ENCODE results near the gene NR3C2.
"Not testable (repeated sequence)": the region's sequence is repeated elsewhere in the genome, so short reads cannot be mapped to it uniquely, and the experiment has no call there.

NR3C2 gene

DNA sequence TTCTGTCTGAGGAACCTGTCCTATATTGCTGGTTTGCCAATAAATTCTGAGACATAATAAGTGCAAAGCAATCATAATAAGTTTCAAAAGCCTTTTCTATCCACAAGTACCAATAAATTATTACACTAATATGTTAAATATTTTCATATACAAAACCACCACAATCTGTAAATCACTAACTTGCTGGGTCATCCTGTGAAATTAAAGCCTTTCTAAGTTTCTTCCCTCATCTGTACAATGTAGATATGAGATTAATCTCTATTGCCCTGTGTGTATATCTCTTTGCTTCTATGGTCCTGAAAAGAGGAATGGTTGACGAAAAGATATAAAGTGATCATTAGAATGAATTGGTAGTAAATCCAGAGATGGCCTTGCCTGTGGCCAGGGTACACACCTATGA lies 231.6 kb downstream of the NR3C2 start:
- DNase-seq = no peak

DNA sequence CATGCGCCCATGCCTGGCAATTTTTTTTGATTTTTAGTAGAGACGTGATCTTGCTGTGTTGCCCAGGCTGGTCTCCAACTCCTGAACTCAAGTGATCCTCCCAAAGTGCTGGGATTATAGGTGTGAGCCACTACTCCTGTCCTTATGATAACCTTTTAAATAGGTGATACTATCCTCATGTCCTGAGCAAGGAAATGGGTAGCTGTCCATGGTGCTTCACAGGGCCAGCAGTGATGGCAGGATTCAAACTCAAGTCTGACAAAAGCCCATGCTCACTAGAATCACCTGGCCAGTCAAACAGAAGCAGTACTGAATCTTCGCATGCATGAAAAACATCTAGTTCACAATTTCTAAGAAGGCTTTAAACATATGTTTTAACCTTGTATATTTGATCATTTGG lies 235.1 kb downstream of the NR3C2 start:
- DNase-seq = no peak

DNA sequence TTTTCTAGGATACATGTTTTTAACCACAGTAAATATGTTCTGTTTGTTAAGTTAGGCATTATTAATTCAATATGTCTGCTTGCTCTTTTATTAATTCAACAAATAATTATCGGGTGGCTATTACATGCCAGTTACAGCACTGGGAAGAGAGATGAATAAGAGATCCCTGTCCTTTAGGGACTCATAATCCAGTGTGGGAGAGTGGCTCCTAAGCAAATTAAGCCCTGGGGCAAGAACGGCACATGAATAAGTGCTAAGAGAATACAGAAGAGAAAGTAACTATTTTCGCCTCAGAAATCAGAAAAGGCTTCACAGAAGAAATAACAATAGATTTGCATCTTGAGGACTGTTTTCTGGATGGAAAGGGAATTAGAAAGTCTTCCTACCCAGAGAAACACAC lies 236.7 kb downstream of the NR3C2 start:
- DNase-seq = no peak

DNA sequence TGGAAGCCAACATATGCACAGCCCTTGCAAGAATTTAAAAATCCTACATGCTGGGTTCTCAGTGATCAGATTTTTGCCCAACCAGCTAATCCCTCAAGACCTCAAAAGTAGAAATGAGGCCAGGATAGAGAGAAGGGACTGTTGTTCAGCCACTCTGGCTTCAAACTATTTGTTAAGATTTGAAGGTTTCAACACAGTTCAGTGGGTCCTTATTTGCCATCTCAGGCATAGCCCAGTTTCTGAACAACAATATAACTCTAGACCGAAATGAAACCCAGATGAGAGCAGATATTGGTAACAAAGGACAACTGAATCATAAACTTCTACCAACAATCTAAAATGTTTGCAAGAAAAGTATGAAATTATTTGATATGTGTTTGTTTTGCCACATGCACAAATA lies 237.3 kb downstream of the NR3C2 start:
- no peak for DNase-seq

DNA sequence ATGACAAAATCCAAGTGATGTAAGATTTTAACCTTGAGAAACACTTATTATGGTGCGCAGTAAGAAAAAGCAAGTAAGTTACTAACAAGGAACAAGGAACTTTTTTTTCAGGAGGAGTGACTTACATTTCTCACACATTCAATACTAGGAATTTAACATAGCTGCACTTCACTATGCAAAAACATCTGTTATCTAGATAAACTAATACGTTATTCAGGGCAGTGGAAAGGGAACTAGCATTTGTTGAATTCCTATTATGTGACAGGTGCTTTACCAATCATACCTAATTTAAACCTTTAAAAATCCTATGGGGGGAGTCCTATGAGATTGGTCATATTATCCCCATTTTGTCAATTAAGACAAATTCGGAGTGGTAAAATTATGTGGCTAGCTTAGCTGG lies 238.0 kb downstream of the NR3C2 start:
- no peak for DNase-seq

DNA sequence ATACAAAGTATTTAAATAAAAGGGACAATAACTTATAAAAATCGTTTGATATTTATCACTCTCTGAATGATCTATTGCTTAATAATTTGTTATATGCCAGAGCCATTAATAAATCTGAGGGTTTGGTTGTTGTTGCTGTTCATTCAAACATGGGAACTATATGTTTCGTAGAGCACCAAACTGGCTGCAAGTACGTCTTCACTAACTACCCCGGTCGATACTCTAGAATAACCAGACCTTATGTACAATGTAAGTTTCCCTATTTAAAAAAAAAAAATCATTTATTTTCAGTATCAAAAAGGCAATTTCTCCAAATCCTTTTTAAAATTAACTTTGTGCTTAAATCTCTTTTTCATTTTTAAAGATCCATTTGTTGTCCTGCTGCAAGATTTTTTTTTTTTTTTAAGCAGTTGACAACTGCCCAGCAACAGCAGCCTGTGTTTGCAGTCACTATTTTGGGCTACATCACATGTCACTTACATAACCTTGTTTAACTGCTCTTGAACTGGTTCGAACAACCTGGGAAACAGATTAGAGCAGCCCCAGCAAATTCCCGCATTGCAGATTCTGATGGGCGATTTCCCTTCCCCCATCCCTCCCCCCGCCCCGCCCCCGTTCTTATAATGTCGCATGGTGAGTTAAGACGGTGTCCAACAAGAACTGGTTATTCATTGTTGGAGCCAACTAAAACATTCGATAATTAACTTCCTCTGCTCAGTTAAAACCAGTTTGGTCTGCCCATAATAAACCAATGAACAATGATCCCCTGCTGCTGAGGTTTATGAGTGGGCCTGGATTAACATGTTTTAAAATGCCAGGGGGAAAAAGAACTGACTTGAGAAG lies 238.9 kb downstream of the NR3C2 start:
- DNase-seq = no peak

DNA sequence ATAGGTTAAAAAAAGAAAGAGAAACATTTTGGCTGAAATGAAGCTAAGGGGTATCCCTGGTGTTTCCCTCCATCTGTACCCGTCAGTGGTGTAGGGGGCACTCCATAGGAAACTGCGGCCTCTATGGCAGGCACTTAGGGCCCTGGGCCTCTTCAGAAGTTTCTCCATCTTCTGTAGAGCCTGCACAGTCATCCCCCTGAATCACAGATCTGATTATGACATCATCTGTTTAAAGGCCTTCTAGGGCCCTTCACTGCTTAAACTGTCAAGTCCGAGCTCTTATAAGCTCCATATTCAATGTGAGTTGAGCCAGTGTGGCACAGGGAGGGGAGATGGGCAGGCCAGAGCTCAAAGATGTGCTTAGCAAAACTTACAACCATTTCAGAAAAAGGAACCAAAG lies 241.3 kb downstream of the NR3C2 start:
- no peak for DNase-seq

DNA sequence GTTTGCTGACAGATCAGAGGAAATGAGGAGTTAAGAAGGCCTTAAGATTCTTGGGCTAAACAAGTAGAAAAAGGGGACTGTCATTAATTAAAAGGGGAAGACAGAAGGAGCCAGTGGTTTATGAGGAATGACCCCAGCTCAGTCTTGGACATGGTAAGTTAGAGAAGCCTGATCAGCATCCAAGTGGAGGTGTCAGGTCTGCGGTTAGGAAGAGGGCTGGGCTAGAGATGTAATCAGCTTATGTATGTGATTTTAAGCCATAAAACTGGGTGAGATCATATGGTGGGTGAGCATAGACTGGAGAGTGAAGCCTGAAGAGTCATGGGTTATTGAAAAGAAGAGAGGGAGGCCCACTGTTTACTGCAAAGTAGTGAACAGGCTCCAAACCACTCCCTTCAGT lies 246.1 kb downstream of the NR3C2 start:
- DNase-seq = no peak

DNA sequence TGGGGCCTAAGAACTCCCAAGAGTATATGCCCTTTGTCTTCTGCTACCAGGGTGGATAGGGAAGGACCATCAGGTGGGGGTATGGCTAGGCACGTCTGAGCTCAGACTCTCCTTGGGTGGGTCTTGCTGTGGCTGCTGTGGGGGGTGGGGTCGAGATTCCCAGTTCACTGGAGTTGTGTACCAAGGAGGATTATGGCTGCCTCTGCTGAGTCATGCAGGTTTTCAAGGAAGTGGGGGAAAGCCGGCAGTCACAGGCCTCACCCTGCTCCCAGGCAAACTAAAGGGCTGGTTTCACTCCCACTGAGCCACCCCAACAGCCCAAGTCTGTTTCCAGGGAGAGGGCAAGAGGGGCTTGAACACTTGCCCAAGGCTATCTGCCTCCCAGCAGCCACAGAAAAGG lies 249.7 kb downstream of the NR3C2 start:
- DNase-seq = no peak

DNA sequence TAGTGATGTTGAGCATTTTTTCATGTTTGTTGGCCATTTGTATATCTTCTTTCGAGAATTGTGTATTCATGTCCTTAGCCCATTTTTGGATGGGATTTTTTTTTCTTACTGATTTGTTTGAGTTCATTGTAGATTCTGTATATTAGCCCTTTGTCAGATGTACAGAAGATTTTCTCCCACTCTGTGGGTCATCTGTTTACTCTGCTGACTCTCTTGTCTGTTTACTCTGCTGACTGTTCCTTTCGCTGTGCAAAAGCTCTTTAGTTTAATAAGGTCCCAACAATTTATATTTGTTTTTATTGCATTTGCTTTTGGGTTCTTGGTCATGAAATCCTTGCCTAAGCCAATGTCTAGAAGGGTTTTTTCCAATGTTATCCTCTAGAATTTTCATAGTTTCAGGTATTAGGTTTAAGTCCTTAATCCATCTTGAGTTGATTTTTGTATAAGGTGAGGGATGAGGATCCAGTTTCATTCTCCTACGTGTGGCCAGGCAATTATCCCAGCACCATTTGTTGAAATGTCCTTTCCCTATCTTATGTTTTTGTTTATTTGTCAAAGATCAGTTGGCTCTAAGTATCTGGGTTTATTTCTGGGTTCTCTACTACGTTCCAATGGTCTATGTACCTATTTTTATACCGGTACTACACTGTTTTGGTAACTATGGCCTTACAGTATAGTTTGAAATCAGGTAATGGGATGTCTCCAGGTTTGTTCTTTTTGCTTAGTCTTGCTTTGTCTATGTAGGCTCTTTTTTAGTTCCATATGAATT lies 254.6 kb downstream of the NR3C2 start:
- DNase-seq = not testable (repeated sequence)

DNA sequence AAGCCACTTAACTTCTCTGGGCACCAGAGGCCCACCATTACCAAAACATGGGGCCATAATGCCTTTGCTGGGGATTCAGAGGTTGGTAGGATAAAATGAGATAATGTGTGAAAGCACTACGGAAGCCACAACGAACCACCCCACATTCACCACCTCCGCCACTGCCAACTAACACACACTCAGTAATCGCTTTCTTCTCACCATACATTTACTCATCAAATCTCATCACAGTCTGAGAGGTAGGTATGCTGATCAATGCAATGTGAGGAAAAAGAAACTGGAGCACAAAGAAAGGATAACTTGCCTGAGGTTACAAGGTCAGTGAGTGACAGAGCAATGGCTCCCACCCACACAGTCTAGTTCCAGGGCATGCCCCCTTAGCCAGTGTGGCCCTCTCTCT lies 257.3 kb downstream of the NR3C2 start:
- DNase-seq = no peak

DNA sequence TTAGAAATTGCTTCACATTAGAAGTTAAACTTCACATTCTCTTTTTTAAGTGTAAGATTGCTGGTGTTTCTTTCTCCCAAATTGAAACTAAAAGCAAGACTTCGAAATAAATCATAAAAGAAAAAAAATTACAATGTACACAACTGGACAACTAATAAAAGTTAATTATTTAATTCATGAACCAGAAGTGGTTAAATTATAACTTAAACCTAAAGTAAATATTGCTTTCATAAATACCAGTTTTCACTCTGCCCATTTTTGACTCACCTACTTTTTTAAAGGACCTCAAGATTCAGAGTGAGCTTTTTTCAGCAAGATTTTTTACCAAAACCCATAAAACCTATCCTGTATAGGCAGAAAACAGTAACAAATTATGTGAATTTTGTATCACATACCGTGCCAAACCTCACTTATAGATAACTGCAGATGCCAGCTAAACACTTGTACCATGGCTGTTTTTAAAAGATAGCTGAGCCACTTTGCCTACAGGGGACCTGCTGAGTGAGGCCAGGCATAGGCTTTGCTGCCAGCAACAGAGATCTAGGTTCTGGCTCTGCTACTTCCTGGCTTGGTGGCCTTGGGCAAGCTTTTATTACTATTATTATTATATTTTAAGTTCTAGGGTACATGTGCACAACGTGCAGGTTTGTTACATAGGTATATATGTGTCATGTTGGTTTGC lies 259.8 kb downstream of the NR3C2 start:
- no peak for DNase-seq

DNA sequence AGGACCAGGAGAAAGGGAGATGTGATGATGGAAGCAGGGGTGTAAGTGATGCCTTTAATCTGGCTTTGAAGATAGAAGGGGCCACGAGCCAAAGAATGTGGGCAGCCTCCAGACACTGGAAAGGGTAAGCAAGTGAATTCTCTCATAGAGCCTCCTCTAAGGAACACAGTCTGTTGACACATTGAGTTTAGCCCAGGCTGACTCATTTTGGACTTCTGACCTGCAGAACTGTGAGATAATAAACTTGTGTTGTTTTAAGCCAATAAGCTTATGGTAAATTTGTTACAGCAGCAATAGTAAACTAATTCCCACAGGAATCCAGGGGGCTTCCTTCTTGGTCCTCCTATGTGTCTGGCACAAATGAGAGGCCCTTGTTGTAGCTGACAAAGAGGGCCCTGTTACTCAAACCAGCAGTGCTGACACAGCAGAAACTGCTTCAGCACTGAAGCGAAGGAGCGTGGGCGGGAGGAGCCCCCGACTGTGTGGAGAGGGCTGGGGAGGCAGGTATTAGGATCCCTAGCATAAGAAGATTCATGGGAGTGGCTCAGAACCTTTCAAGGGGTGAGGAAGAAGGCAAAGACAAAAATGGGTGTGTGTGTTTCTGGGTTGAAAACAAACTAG lies 268.7 kb downstream of the NR3C2 start:
- DNase-seq = no peak

DNA sequence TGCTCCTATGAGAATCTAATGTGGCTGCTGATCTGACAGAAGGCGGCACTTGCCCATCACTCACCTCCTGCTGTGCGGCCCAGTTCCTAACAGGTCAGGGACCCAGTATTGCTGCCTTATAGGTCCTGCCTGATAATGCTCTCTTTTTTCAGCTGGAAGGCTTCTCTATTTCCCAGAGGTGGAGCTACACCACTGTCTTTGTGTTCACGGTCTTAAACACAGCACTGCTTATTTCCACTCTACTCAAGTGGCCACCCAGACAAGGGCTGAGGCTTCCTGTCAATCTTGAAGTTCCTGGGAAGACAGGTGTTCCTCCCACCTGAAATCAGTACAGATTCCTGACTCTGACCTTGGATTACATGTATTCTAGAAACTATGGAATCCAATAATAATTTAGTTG lies 270.6 kb downstream of the NR3C2 start:
- no peak for DNase-seq

DNA sequence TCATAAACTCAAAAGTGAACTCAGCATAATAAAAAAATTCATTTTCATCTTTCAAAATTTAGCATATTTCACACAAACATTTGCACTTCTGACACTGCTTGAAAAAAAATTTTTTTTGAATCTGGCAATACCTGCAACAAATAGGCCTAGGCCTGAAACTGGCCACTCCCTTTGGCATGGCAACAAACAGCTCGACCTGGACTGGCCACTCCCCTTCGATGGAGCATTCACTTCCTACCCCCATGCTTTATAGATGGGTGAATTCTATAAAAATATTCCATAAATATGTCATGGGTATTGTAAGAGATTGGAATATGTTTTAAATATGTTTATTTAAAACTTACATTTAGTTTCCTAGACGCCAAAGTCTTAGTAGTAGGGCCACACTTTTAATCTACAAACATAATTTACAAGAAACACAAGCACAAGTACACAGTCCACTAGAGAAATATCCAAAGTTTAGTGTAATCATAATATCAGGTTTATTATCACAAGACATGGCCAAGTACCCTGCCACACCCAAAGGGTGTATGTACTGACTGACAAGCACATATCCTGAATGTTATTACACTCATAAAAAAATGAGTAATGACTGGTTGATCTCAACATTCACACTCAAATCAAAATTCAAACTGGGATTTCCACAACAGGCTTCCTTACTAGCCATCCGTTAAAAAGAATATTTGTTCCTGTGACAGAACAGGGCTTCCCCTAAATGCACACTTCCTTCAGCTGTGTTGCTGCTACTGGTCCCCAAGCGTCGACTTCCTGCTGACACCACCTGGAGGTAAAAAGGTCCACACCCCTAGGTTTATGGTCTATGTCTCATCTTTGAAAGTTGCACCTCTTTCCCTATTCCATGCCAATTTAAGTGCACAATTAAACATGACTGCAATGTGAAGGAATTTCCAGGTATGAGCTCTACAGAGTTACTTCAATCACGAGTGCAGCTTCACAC lies 271.5 kb downstream of the NR3C2 start:
- peak in 1 of 2 donors; percentile 8 for DNase-seq

DNA sequence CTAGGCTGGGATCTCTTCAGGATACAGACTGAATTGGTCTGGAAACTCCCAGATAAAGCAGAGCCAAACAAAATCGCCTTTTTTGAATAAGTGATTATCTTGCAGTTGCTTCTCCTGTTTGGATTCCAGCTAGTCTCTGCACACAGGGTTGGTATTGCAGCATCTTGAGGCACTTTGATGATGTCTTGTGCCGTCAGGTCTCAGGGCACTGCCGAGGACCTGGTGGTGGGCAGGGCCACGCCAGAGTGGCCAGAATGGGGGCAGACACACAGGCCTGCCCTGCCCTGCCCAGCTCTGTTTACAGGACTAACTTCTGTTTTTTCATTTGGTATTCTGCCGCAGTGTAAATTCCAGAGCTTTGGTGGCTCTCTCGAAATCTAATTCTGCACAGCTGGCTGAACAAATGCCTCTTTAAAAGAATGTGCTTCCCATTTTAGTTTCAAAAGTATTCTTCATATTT lies 276.1 kb downstream of the NR3C2 start:
- no peak for DNase-seq

DNA sequence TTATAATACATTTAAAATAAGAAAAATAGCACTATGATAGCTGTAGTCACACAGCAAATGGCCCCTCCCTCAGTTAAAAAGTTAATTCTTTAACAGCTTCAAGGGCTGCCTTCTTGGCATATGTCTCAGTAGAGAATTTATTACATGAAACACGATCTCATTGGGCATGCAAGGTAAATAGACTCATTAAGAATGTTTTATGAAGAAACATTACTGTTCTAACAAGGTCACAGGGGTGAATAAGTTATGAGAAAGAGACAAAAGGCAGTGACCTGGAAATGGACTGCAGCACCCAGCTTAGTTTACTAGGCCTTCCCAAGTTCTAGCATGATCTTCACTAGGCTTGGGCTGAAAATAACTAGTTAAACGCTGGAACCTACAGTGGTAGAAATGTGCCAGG lies 277.7 kb downstream of the NR3C2 start:
- no peak for DNase-seq

DNA sequence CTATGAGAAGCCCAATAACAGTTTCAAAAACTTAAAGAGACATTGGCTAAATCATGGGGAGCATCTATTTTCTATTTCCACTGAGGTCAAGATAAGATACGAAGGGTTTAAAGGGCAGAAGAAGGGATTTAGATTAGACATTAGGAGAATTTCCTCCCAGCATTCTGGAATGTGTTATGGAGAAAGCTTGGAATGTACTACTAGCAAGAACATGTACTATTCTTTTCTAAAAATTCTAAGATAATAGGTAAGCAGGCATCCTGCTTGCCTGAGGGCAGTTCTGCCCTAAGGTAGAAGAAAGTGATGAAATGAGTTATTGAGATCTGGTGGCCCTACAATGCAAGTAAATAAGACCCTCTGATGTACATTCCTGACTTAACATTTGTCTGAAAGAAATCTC lies 279.2 kb downstream of the NR3C2 start:
- no peak for DNase-seq

DNA sequence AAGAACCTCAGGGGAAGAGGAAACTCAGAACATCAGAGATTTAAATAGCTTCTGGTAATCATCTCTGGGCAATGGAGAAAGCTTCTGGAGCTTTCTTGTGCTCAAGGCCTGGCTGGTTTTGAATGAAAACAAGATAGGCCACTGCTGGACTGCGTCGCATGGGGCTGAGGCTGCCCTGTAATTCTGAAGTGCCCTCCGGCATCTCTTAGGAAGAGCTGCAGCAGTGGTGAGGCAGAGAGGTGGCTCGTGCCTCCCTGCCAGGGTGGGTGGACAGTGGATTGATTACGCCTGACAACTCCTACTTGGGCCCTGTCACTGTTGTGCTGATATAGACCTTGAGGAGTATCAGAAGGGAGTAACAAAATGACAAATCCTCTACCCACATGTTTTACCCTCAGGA lies 279.7 kb downstream of the NR3C2 start:
- DNase-seq = no peak

DNA sequence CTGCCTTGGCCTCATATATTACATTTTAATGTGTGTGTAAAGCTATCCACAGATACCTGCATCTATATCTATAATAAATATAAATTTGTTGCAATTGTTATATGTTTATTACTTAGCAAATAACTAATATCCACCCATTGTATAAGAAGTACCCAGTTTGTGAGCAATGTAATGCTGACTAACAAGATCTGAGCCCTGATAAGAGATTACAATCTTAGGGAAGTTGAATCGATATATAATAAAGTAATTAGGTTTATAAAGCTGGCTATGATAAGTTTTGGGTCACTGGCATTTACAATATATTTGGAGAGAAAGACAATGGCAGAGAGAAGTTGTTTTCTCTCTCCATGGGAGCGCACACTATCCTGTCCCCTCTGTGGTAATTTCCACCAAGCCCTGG lies 280.6 kb downstream of the NR3C2 start:
- DNase-seq = no peak

DNA sequence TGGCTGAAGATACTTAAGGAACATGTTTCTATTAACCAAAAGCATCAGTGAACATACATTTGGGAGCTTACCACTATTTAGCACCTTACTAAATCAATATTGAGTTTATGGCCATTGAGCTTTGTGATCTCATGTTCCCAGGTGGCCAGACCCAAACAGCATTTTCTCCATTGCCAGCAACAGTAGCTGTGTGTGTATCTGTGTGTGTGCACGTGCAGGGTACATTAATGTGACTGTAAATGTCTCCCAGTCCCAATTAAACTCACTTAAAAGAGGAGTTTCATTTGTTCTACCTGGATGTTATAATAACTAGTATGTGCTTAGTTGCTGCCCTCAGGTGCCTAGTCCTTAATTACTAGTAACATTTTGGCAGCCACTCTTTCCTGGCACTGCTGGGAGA lies 282.4 kb downstream of the NR3C2 start:
- no peak for DNase-seq

DNA sequence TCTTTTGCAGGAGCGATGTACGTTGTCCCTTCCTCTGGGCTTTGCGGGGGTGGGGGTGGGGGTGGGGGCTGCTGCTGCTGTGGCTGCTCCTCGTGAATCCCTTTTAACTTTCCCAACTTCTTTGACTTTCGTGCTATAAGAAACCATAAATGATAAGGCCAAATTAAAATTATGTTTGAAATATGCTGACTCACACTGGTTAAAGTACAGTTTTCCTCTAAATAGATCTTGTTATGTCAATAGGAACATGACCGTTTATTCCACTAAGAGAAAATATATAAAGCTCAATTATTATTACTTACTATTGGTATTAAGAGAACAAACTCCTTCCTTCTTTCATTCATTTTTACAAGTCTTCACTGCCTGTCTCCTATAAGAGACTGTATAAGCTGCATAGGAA lies 287.4 kb downstream of the NR3C2 start:
- no peak for DNase-seq
